Measurements from ENCODE around the gene PRC1.
A peak's percentile ranks its signal among the peaks of the same experiment; 100 is the strongest.

Gene PRC1

GRCh38 chr15:90941038-90941437 lies 53.3 kb downstream of the PRC1 start:
- Histone ChIP-seq H3K4me3 (replicated peaks; ENCODE audit: low read depth, low read length) (no peak overlapping the region), H3K36me3 (ENCODE audit: control insufficient read depth, insufficient read depth, low read length) (peaks cover 37% of the 10 kb centered on the region), H3K27me3 (replicated peaks; ENCODE audit: control insufficient read depth, insufficient read depth, low read length) (no peaks in the 10 kb centered on the region)
- TF ChIP-seq CTCF (IDR thresholded peaks at IDR 0.05; ENCODE audit: insufficient read depth, low read length, poor library complexity, severe bottlenecking), result no peak
- DNase-seq (ENCODE audit: extremely low read depth, insufficient read length), result no peak

DNA sequence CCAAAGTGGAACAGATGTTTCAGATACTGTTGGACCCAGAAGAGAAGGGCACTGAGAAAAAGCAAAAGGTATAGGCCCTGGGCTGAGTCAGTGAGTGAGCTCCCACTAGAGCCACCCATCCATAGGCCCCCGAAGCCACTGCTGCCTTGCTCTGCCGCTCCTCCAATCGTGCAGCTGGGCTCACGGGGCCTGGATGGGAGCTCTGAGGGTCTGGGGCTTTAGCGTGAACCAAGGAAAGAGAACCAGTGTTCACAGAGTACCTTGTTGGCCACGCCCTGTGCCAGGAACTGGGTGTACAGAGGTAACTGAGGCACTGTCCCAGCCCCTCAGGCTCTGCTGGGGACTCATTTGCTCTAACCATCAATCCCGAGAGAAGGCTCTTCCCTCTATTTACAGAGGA lies 54.6 kb downstream of the PRC1 start:
- Histone ChIP-seq H3K36me3 (ENCODE audit: control insufficient read depth, insufficient read depth, low read length) (peaks cover 34% of the 10 kb centered on the region), H3K4me3 (replicated peaks; ENCODE audit: low read depth, low read length) (no peak overlapping the region)
- no peak for TF ChIP-seq CTCF (IDR thresholded peaks at IDR 0.05; ENCODE audit: insufficient read depth, low read length, poor library complexity, severe bottlenecking)

GRCh38 chr15:90938261-90938660 lies 56.1 kb downstream of the PRC1 start:
- no peak for DNase-seq (ENCODE audit: extremely low read depth, insufficient read length)
- peaks cover 31% of the 10 kb centered on the region for H3K36me3 ChIP-seq (ENCODE audit: control insufficient read depth, insufficient read depth, low read length)
- H3K4me3 ChIP-seq (replicated peaks; ENCODE audit: low read depth, low read length), result no peak overlapping the region
- no peak for TF ChIP-seq CTCF (IDR thresholded peaks at IDR 0.05; ENCODE audit: insufficient read depth, low read length, poor library complexity, severe bottlenecking)
- no peaks in the 10 kb centered on the region for H3K27me3 ChIP-seq (replicated peaks; ENCODE audit: control insufficient read depth, insufficient read depth, low read length)

More for the DNA sequence above, 54.6 kb downstream of the PRC1 start:
- no peaks in the 10 kb centered on the region for H3K27me3 ChIP-seq (replicated peaks; ENCODE audit: control insufficient read depth, insufficient read depth, low read length)
- no peak for DNase-seq (ENCODE audit: extremely low read depth, insufficient read length)

DNA sequence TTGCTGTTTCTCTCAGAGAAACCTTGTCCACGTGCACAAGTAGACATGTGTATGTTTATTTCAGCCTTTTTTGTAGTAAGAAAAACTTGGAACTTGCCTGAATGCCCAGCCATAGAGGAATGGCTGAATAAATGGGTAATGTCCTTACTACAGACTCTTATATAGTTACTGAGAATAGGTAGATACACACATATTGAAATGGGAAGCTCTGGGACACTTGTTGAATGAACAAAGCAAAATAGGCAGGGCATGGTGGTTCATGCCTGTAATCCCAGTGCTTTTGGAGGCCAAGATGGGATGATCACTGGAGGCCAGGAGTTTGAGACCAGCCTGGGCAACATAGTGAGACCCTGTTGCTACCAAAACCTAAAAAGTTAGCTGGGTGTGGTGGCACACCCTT lies 57.5 kb downstream of the PRC1 start:
- H3K4me3 ChIP-seq (replicated peaks; ENCODE audit: low read depth, low read length), result no peak overlapping the region
- DNase-seq (ENCODE audit: extremely low read depth, insufficient read length), result no peak

GRCh38 chr15:90934949-90935751 lies 59.2 kb downstream of the PRC1 start, which contains the start of gene UNC45A:
Gene UNC45A, plus strand, starts transcription at chr15:90935285. Its CDS starts 40 bp downstream, at chr15:90935325.
- H3K27me3 ChIP-seq (replicated peaks; ENCODE audit: control insufficient read depth, insufficient read depth, low read length), result no peaks in the 10 kb centered on the region
- TF ChIP-seq CTCF (IDR thresholded peaks at IDR 0.05; ENCODE audit: insufficient read depth, low read length, poor library complexity, severe bottlenecking), result no peak
- DNase-seq (ENCODE audit: extremely low read depth, insufficient read length), result peak; percentile 93
- H3K36me3 ChIP-seq (ENCODE audit: control insufficient read depth, insufficient read depth, low read length), result peaks cover 10% of the 10 kb centered on the region
- H3K4me3 ChIP-seq (replicated peaks; ENCODE audit: low read depth, low read length), result peak within 1 kb of the TSS; percentile 86

More for the DNA sequence above, 57.5 kb downstream of the PRC1 start:
- no peaks in the 10 kb centered on the region for H3K27me3 ChIP-seq (replicated peaks; ENCODE audit: control insufficient read depth, insufficient read depth, low read length)
- H3K36me3 ChIP-seq (ENCODE audit: control insufficient read depth, insufficient read depth, low read length), result peaks cover 19% of the 10 kb centered on the region
- TF ChIP-seq CTCF (IDR thresholded peaks at IDR 0.05; ENCODE audit: insufficient read depth, low read length, poor library complexity, severe bottlenecking), result no peak
